ENCODE results near the gene SPECC1. TPM values are rescaled to one million over a fixed set of nuclear protein-coding genes. Genes with fewer than 3 reads are reported as not detected.

Gene SPECC1
- total RNA-seq, 2 donors from 2014 or later, result 53.5 to 78.3 TPM

DNA sequence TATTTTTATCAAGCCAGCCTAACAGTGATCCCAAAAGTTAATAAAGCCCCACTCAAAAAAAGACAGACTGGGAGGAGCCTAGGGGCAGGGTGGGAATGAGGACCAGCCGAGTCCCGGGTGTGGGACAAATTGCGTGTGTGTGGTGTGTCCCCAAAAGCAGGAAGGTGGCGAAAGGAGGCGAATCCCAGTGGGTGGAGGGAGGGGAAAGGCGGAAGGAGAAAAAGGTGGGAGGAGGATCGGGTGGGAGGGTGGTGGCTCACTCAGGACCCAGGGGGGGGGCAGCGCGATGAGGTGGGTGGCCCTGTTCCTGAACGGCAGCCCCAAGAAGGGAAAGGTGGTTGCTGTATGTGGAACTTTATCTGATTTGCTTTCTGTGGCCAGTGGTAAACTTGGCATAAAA is 102.4 kb downstream of the SPECC1 start:
- H3K4me3 ChIP-seq, result no peak overlapping the region
- DNase-seq, result no peak
- H3K9ac ChIP-seq (ENCODE audit: low read depth in 2 of 2, low read length in 2 of 2), result no peak overlapping the region
- no peaks in the 10 kb centered on the region for H3K36me3 ChIP-seq
- no peaks in the 10 kb centered on the region for H3K9me3 ChIP-seq
- no peaks in the 10 kb centered on the region for H3K4me1 ChIP-seq
- no peaks in the 10 kb centered on the region for H3K27me3 ChIP-seq
- intact Hi-C loops (cut with DNase I), result no loop called here
- no peak overlapping the region for H3K27ac ChIP-seq
- TF ChIP-seq, protein P1, sequence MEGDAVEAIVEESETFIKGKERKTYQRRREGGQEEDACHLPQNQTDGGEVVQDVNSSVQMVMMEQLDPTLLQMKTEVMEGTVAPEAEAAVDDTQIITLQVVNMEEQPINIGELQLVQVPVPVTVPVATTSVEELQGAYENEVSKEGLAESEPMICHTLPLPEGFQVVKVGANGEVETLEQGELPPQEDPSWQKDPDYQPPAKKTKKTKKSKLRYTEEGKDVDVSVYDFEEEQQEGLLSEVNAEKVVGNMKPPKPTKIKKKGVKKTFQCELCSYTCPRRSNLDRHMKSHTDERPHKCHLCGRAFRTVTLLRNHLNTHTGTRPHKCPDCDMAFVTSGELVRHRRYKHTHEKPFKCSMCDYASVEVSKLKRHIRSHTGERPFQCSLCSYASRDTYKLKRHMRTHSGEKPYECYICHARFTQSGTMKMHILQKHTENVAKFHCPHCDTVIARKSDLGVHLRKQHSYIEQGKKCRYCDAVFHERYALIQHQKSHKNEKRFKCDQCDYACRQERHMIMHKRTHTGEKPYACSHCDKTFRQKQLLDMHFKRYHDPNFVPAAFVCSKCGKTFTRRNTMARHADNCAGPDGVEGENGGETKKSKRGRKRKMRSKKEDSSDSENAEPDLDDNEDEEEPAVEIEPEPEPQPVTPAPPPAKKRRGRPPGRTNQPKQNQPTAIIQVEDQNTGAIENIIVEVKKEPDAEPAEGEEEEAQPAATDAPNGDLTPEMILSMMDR (IDR thresholded peaks at IDR 0.05), result no peak

GRCh38 chr17:20114466-20114865 is 105.3 kb downstream of the SPECC1 start:
- Histone ChIP-seq H3K27ac (no peak overlapping the region), H3K36me3 (no peaks in the 10 kb centered on the region), H3K27me3 (no peaks in the 10 kb centered on the region), H3K9me3 (no peaks in the 10 kb centered on the region), H3K4me3 (no peak overlapping the region), H3K9ac (ENCODE audit: low read depth in 2 of 2, low read length in 2 of 2) (no peak overlapping the region), H3K4me1 (no peaks in the 10 kb centered on the region)
- TF ChIP-seq, protein P1 (IDR thresholded peaks at IDR 0.05), result no peak
- intact Hi-C loops (cut with DNase I), result no loop called here
- no peak for DNase-seq

DNA sequence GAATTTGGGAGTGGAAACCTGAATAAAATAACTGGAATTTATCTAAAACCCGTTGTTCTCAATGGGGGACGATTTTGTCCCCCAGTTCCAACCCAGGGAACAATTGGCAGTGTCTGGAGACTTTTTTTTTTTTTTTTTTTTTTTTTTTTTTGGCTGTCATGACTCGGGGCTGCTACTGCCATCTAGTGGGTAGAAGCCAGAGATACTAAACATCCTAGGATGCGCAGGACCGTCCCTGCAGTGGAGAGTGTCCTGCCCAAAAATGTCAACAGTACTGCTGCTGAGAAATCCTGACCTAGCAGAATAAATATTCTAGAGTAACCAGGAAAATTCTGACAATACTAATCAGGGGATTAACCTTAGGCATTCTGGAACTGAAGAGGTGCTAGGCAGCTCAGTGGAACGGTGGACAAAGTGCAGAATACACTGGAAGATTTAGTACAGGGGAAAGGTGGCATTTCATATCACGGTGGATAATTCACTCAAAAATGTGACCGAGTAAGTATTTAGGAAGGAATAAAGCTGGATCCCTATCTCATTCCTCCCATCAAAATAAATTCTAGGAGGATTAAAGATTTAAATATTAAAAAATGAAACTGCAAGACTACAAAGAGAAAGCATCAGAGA is 107.6 kb downstream of the SPECC1 start:
- TF ChIP-seq, protein P1 (IDR thresholded peaks at IDR 0.05), result peak; percentile 76
- Histone ChIP-seq H3K4me3 (no peak overlapping the region), H3K9ac (ENCODE audit: low read depth in 2 of 2, low read length in 2 of 2) (no peak overlapping the region), H3K27ac (no peak overlapping the region), H3K4me1 (no peaks in the 10 kb centered on the region), H3K27me3 (no peaks in the 10 kb centered on the region), H3K36me3 (no peaks in the 10 kb centered on the region), H3K9me3 (no peaks in the 10 kb centered on the region)
- DNase-seq, result peak; percentile 55
- intact Hi-C loops (cut with DNase I), result loop anchor here (2.0 kb wide), 1 partner anchor 124 kb away; no protein-coding TSS in a partner anchor

DNA sequence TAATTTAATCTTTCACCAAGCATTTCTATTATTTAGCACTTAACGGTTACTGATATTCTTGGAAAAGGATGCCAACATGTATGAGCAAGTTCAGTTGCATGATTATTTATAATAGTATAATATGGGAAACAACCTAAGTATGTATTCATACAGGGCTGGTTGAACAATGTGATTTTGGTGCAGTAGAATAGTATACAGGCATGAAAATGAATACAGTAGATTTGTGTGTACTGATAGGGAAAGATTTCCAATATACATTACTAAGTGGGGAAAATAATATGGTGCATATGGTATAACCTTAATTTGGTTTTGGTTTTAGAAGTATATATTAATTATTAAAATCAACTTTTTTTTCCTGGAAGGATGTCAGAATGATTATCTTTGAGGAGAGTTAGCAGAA is 109.1 kb downstream of the SPECC1 start:
- no peak for DNase-seq
- Histone ChIP-seq H3K36me3 (no peaks in the 10 kb centered on the region), H3K4me3 (no peak overlapping the region), H3K9me3 (no peaks in the 10 kb centered on the region), H3K4me1 (no peaks in the 10 kb centered on the region), H3K27ac (no peak overlapping the region), H3K9ac (ENCODE audit: low read depth in 2 of 2, low read length in 2 of 2) (no peak overlapping the region), H3K27me3 (no peaks in the 10 kb centered on the region)
- TF ChIP-seq, protein P1 (IDR thresholded peaks at IDR 0.05), result no peak
- intact Hi-C loops (cut with DNase I), result no loop called here

- no peaks in the 10 kb centered on the region for H3K27me3 ChIP-seq
- no peak overlapping the region for H3K27ac ChIP-seq
- no peak overlapping the region for H3K4me3 ChIP-seq
- no peak for DNase-seq
- no peaks in the 10 kb centered on the region for H3K4me1 ChIP-seq
- no peaks in the 10 kb centered on the region for H3K36me3 ChIP-seq
- intact Hi-C loops (cut with DNase I), result loop anchor here (5.0 kb wide), 2 partner anchors 106 to 196 kb away; no protein-coding TSS in a partner anchor
- H3K9me3 ChIP-seq, result no peaks in the 10 kb centered on the region
- H3K9ac ChIP-seq (ENCODE audit: low read depth in 2 of 2, low read length in 2 of 2), result no peak overlapping the region
- TF ChIP-seq, protein P1 (IDR thresholded peaks at IDR 0.05), result no peak
These were observed 111.7 kb downstream of the SPECC1 start for GRCh38 chr17:20120836-20121235.
